Testis (tissue), 2 donors: ENCODE data around the gene FAM193A.

Experiments used
- CTCF ChIP-seq, 3 experiments: fragments of 450-650 bp in 2 of 3; fragments of 200-600 bp in 1 of 3; sonication (generic) in 1 of 3; IDR thresholded peaks; one replicate each; pipeline ENCODE4 v1.5.1; 2016 to 2019; ENCODE audit warnings: antibody characterized with exemption in 3 of 3, mild to moderate bottlenecking in 2 of 3, moderate library complexity in 1 of 3
- POLR2A ChIP-seq: fragments of 450-650 bp; IDR thresholded peaks from one replicate; pipeline ENCODE4 v1.6.1; 2017; ENCODE audit warnings: antibody characterized with exemption, mild to moderate bottlenecking, moderate library complexity

GRCh38 chr4:2583517-2583916 lies 47.1 kb downstream of the FAM193A start:
- TF ChIP-seq CTCF (IDR thresholded peaks at IDR 0.05) (no peak), POLR2A (no peak)
